GM23338 (cell line): ENCODE data around the gene GKN2. TPM values are rescaled to one million over a fixed set of nuclear protein-coding genes. Genes with fewer than 3 reads are reported as not detected.

ENCODE experiments used
- ATAC-seq: fragments of 200-7000 bp; cut with Tn5 transposase; 3 replicates; pipeline ENCODE4 v1.9.1; 2020
- DNase-seq: peaks from one replicate; pipeline ENCODE4 v3.0.0-alpha.2; 2015; ENCODE audit warnings: low spot score
- H2AFZ ChIP-seq: fragments of 200-600 bp; sonication (generic); 2 replicates; pipeline ENCODE4 v1.8.0; 2016; ENCODE audit warnings: antibody characterized with exemption, mild to moderate bottlenecking, moderate library complexity
- H3F3A ChIP-seq: fragments of 200-600 bp; sonication (generic); replicated peaks from 2 replicates; pipeline ENCODE4 v1.8.0; 2017; ENCODE audit warnings: antibody characterized with exemption, mixed run types, low read depth
- H3K27ac ChIP-seq: fragments of 200-600 bp; sonication (generic); 2 replicates; pipeline ENCODE4 v1.6.1; 2016; ENCODE audit warnings: low read depth
- H3K27me3 ChIP-seq: fragments of 200-600 bp; sonication (generic); 2 replicates; pipeline ENCODE4 v1.8.0; 2016; ENCODE audit warnings: mild to moderate bottlenecking, mixed run types, moderate library complexity; ENCODE audit not compliant: insufficient read depth
- H3K36me3 ChIP-seq: fragments of 200-600 bp; sonication (generic); 2 replicates; pipeline ENCODE4 v1.8.0; 2016; ENCODE audit warnings: mild to moderate bottlenecking; ENCODE audit not compliant: insufficient read depth
- H3K4me1 ChIP-seq: fragments of 200-600 bp; sonication (generic); 2 replicates; pipeline ENCODE4 v1.8.0; 2016; ENCODE audit warnings: mild to moderate bottlenecking, moderate library complexity; ENCODE audit not compliant: insufficient read depth
- H3K4me2 ChIP-seq: fragments of 200-600 bp; sonication (generic); 2 replicates; pipeline ENCODE4 v1.7.1; 2017; ENCODE audit warnings: mixed run types
- H3K4me3 ChIP-seq: fragments of 200-600 bp; sonication (generic); 2 replicates; pipeline ENCODE4 v1.6.1; 2016; ENCODE audit warnings: mixed run types
- H3K79me2 ChIP-seq: fragments of 200-600 bp; sonication (generic); replicated peaks from 2 replicates; pipeline ENCODE4 v1.8.0; 2017; ENCODE audit warnings: mild to moderate bottlenecking; ENCODE audit not compliant: insufficient read depth
- H3K9me2 ChIP-seq: fragments of 200-600 bp; sonication (generic); 2 replicates; pipeline ENCODE4 v1.8.0; 2017; ENCODE audit not compliant: insufficient read depth
- H4K20me1 ChIP-seq: fragments of 200-600 bp; sonication (generic); replicated peaks from 2 replicates; pipeline ENCODE4 v1.8.0; 2017; ENCODE audit warnings: mild to moderate bottlenecking; ENCODE audit not compliant: insufficient read depth
- H3K27ac Mint-ChIP-seq: 2 replicates; pipeline ENCODE4 v1.8.0; 2020; ENCODE audit warnings: inconsistent platforms, mild to moderate bottlenecking, moderate library complexity, mixed read lengths
- H3K27me3 Mint-ChIP-seq: 3 replicates; pipeline ENCODE4 v1.8.0; 2022; ENCODE audit warnings: low read depth, mild to moderate bottlenecking, moderate library complexity, mixed read lengths, inconsistent platforms; ENCODE audit not compliant: insufficient read depth, poor library complexity
- H3K36me3 Mint-ChIP-seq: 3 replicates; pipeline ENCODE4 v1.8.0; 2021; ENCODE audit warnings: low read depth, mild to moderate bottlenecking, inconsistent platforms, moderate library complexity, mixed read lengths
- H3K4me1 Mint-ChIP-seq: 3 replicates; pipeline ENCODE4 v1.8.0; 2020; ENCODE audit warnings: mild to moderate bottlenecking, inconsistent platforms, mixed read lengths
- H3K4me3 Mint-ChIP-seq: 3 replicates; pipeline ENCODE4 v1.8.0; 2021; ENCODE audit warnings: moderate library complexity, mild to moderate bottlenecking, inconsistent platforms, mixed read lengths
- H3K9me3 Mint-ChIP-seq: 3 replicates; pipeline ENCODE4 v1.8.0; 2020; ENCODE audit warnings: moderate library complexity, mild to moderate bottlenecking, inconsistent platforms, mixed read lengths
- CREB1 ChIP-seq: fragments of 250-450 bp; sonication (Bioruptor Pico); IDR thresholded peaks from 2 replicates; pipeline ENCODE4 v1.5.0; 2020; ENCODE audit warnings: low read depth, mild to moderate bottlenecking, moderate library complexity
- EZH2phosphoT487 ChIP-seq: fragments of 200-600 bp; sonication (generic); IDR thresholded peaks from one replicate; pipeline ENCODE4 v1.8.1; 2018; ENCODE audit warnings: antibody characterized with exemption; ENCODE audit not compliant: unreplicated experiment
- JUNB ChIP-seq: IDR thresholded peaks from one replicate; pipeline ENCODE4 v1.6.1; 2016; ENCODE audit warnings: antibody characterized with exemption; ENCODE audit not compliant: unreplicated experiment
- NANOG ChIP-seq: IDR thresholded peaks from 2 replicates; pipeline ENCODE4 v1.6.1; 2016; ENCODE audit warnings: antibody characterized with exemption, borderline replicate concordance
- POLR2AphosphoS5 ChIP-seq: IDR thresholded peaks from 2 replicates; pipeline ENCODE4 v1.6.1; 2016; ENCODE audit warnings: antibody characterized with exemption, low read depth
- STAT1 ChIP-seq: IDR thresholded peaks from one replicate; pipeline ENCODE4 v1.6.1; 2016; ENCODE audit warnings: antibody characterized with exemption; ENCODE audit not compliant: unreplicated experiment
- ZNF114 ChIP-seq: fragments of 250-450 bp; sonication (Bioruptor Pico); IDR thresholded peaks from 2 replicates; pipeline ENCODE4 v1.5.0; 2020; ENCODE audit warnings: mild to moderate bottlenecking, moderate library complexity
- ZNF331 ChIP-seq: fragments of 250-450 bp; sonication (Bioruptor Pico); IDR thresholded peaks from 2 replicates; pipeline ENCODE4 v1.5.0; 2020; ENCODE audit warnings: low read depth, mild to moderate bottlenecking, moderate library complexity
- polyA plus RNA-seq: library from polyadenylated mRNA; unstranded; fragments of >200 nt; fragmentation: Nextera tagmentation; extraction: Ambion mirVana; gene quantifications from 2 replicates; pipeline ENCODE4 v1.2.1, GENCODE V29; 2016
- total RNA-seq: library from RNA; depleted of rRNA; stranded (reverse); fragments of >200 nt; shearing (Covaris generic); gene quantifications from 2 replicates; pipeline ENCODE4 v1.2.3, GENCODE V29; 2014
- TF ChIP-seq, protein P1 (sequence below): IDR thresholded peaks from 2 replicates; pipeline ENCODE4 v1.6.1; 2016; ENCODE audit warnings: antibody characterized with exemption
- TF ChIP-seq, protein P2 (sequence below): fragments of 250-450 bp; sonication (Bioruptor Pico); IDR thresholded peaks from 2 replicates; pipeline ENCODE4 v1.5.0; 2020; ENCODE audit warnings: mild to moderate bottlenecking, moderate library complexity
- TF ChIP-seq, protein P3 (sequence below), 2 experiments: fragments of 200-600 bp in 1 of 2; sonication (generic) in 1 of 2; conservative IDR thresholded peaks; 2 replicates each; pipeline versions ENCODE4 v1.5.1 to v1.6.1; 2016 to 2017; ENCODE audit warnings: antibody characterized with exemption in 2 of 2, low read depth in 2 of 2, mild to moderate bottlenecking in 2 of 2, moderate library complexity in 1 of 2

Gene GKN2
- total and polyA plus RNA-seq, 2 experiments from 2014 or later = not detected

DNA sequence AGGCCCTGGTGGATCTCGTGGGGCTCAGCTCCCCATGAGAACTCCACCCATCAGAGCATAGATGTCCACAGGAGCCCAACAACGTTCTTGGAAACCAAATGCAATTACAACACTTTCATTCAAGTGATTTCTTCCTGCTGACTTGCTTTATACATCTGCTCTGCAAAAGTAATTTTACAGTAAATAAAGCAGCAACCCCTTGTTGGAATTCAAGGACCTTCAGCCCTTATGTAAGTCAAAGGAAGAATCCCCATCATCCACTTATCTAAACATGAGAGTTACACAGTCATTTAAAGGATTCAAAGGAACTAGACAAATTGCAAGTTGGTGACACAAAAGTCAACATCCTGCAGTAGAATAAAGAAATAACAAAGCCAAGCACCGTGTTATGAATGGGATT lies 43.2 kb upstream of the GKN2 start:
- DNase-seq (no peak), ATAC-seq (no peak)
- Mint-ChIP-seq H3K4me3 (no peak overlapping the region), H3K27me3 (peaks cover 2% of the 10 kb centered on the region), H3K27ac (no peak overlapping the region), H3K9me3 (no peaks in the 10 kb centered on the region; the same call in 2 of the 3 replicates), H3K36me3 (no peaks in the 10 kb centered on the region), H3K4me1 (no peaks in the 10 kb centered on the region; the same call in 2 of the 3 replicates)
- no peaks in the 10 kb centered on the region for H3F3A ChIP-seq
- H3K9me2 ChIP-seq = no peaks in the 10 kb centered on the region
- H3K27me3 ChIP-seq = no peaks in the 10 kb centered on the region
- no peak overlapping the region for H3K4me2 ChIP-seq
- no peak overlapping the region for H3K4me3 ChIP-seq
- no peak overlapping the region for H2AFZ ChIP-seq
- H4K20me1 ChIP-seq = no peaks in the 10 kb centered on the region
- no peak overlapping the region for H3K27ac ChIP-seq
- no peaks in the 10 kb centered on the region for H3K79me2 ChIP-seq
- no peaks in the 10 kb centered on the region for H3K36me3 ChIP-seq
- no peaks in the 10 kb centered on the region for H3K4me1 ChIP-seq
- TF ChIP-seq ZNF114 (no peak), NANOG (no peak), STAT1 (no peak), EZH2phosphoT487 (no peak), JUNB (no peak), CREB1 (no peak), POLR2AphosphoS5 (no peak), ZNF331 (CRISPR knock-in tag) (no peak)
- TF ChIP-seq, protein P1, sequence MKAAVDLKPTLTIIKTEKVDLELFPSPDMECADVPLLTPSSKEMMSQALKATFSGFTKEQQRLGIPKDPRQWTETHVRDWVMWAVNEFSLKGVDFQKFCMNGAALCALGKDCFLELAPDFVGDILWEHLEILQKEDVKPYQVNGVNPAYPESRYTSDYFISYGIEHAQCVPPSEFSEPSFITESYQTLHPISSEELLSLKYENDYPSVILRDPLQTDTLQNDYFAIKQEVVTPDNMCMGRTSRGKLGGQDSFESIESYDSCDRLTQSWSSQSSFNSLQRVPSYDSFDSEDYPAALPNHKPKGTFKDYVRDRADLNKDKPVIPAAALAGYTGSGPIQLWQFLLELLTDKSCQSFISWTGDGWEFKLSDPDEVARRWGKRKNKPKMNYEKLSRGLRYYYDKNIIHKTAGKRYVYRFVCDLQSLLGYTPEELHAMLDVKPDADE = no peak
- TF ChIP-seq, protein P2, sequence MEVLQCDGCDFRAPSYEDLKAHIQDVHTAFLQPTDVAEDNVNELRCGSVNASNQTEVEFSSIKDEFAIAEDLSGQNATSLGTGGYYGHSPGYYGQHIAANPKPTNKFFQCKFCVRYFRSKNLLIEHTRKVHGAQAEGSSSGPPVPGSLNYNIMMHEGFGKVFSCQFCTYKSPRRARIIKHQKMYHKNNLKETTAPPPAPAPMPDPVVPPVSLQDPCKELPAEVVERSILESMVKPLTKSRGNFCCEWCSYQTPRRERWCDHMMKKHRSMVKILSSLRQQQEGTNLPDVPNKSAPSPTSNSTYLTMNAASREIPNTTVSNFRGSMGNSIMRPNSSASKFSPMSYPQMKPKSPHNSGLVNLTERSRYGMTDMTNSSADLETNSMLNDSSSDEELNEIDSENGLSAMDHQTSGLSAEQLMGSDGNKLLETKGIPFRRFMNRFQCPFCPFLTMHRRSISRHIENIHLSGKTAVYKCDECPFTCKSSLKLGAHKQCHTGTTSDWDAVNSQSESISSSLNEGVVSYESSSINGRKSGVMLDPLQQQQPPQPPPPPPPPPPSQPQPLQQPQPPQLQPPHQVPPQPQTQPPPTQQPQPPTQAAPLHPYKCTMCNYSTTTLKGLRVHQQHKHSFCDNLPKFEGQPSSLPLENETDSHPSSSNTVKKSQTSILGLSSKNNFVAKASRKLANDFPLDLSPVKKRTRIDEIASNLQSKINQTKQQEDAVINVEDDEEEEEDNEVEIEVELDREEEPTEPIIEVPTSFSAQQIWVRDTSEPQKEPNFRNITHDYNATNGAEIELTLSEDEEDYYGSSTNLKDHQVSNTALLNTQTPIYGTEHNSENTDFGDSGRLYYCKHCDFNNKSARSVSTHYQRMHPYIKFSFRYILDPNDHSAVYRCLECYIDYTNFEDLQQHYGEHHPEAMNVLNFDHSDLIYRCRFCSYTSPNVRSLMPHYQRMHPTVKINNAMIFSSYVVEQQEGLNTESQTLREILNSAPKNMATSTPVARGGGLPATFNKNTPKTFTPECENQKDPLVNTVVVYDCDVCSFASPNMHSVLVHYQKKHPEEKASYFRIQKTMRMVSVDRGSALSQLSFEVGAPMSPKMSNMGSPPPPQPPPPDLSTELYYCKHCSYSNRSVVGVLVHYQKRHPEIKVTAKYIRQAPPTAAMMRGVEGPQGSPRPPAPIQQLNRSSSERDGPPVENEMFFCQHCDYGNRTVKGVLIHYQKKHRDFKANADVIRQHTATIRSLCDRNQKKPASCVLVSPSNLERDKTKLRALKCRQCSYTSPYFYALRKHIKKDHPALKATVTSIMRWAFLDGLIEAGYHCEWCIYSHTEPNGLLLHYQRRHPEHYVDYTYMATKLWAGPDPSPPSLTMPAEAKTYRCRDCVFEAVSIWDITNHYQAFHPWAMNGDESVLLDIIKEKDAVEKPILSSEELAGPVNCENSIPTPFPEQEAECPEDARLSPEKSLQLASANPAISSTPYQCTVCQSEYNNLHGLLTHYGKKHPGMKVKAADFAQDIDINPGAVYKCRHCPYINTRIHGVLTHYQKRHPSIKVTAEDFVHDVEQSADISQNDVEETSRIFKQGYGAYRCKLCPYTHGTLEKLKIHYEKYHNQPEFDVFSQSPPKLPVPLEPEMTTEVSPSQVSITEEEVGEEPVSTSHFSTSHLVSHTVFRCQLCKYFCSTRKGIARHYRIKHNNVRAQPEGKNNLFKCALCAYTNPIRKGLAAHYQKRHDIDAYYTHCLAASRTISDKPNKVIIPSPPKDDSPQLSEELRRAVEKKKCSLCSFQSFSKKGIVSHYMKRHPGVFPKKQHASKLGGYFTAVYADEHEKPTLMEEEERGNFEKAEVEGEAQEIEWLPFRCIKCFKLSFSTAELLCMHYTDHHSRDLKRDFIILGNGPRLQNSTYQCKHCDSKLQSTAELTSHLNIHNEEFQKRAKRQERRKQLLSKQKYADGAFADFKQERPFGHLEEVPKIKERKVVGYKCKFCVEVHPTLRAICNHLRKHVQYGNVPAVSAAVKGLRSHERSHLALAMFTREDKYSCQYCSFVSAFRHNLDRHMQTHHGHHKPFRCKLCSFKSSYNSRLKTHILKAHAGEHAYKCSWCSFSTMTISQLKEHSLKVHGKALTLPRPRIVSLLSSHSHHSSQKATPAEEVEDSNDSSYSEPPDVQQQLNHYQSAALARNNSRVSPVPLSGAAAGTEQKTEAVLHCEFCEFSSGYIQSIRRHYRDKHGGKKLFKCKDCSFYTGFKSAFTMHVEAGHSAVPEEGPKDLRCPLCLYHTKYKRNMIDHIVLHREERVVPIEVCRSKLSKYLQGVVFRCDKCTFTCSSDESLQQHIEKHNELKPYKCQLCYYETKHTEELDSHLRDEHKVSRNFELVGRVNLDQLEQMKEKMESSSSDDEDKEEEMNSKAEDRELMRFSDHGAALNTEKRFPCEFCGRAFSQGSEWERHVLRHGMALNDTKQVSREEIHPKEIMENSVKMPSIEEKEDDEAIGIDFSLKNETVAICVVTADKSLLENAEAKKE (CRISPR knock-in tag) = no peak
- TF ChIP-seq, protein P3, sequence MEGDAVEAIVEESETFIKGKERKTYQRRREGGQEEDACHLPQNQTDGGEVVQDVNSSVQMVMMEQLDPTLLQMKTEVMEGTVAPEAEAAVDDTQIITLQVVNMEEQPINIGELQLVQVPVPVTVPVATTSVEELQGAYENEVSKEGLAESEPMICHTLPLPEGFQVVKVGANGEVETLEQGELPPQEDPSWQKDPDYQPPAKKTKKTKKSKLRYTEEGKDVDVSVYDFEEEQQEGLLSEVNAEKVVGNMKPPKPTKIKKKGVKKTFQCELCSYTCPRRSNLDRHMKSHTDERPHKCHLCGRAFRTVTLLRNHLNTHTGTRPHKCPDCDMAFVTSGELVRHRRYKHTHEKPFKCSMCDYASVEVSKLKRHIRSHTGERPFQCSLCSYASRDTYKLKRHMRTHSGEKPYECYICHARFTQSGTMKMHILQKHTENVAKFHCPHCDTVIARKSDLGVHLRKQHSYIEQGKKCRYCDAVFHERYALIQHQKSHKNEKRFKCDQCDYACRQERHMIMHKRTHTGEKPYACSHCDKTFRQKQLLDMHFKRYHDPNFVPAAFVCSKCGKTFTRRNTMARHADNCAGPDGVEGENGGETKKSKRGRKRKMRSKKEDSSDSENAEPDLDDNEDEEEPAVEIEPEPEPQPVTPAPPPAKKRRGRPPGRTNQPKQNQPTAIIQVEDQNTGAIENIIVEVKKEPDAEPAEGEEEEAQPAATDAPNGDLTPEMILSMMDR (conservative IDR thresholded peaks at IDR 0.05; ENCODE audit: low read depth in 2 of 2) = no peak
